Fibroblast of skin of abdomen (primary cell): ENCODE results near the gene TIMM13.
A peak's percentile ranks its signal among the peaks of the same experiment; 100 is the strongest.
"Not testable (repeated sequence)": the region's sequence is repeated elsewhere in the genome, so short reads cannot be mapped to it uniquely, and the experiment has no call there.

Experiments
- DNase-seq: peaks from one replicate; pipeline ENCODE4 v3.0.0-alpha.2; 2013

TIMM13 gene

GRCh38 chr19:2429917-2430535 lies 2.6 kb upstream of the TIMM13 start:
- DNase-seq = no peak

- DNase-seq = no peak
Observed at GRCh38 chr19:2428756-2429711, 1.6 kb upstream of the TIMM13 start.

- no peak for DNase-seq
Observed at GRCh38 chr19:2428321-2428690, 920 bp upstream of the TIMM13 start.

- DNase-seq = no peak
Observed at GRCh38 chr19:2426611-2427428, 566 bp downstream of the TIMM13 start.

GRCh38 chr19:2425622-2426581 lies 1.5 kb downstream of the TIMM13 start:
- no peak for DNase-seq

GRCh38 chr19:2424686-2425621 lies 2.4 kb downstream of the TIMM13 start:
- DNase-seq = peak; percentile 79

GRCh38 chr19:2423915-2424685 lies 3.3 kb downstream of the TIMM13 start:
- no peak for DNase-seq

GRCh38 chr19:2423071-2423914 lies 4.1 kb downstream of the TIMM13 start:
- DNase-seq = no peak

GRCh38 chr19:2421581-2422306 lies 5.6 kb downstream of the TIMM13 start:
- no peak for DNase-seq

GRCh38 chr19:2420490-2420889 lies 6.9 kb downstream of the TIMM13 start:
- no peak for DNase-seq

- no peak for DNase-seq
Observed at GRCh38 chr19:2419754-2420153, 7.6 kb downstream of the TIMM13 start.

GRCh38 chr19:2417881-2418406 lies 9.4 kb downstream of the TIMM13 start:
- DNase-seq = no peak

- DNase-seq = not testable (repeated sequence)
Observed at GRCh38 chr19:2417436-2417835, 9.9 kb downstream of the TIMM13 start.

GRCh38 chr19:2416321-2417097 lies 10.9 kb downstream of the TIMM13 start:
- no peak for DNase-seq

- DNase-seq = no peak
Observed at GRCh38 chr19:2415973-2416319, 11.4 kb downstream of the TIMM13 start.

- no peak for DNase-seq
Observed at GRCh38 chr19:2415281-2415972, 12.0 kb downstream of the TIMM13 start.

GRCh38 chr19:2413629-2414028 lies 13.8 kb downstream of the TIMM13 start:
- DNase-seq = no peak
